Measurements from ENCODE around the gene CDH13. TPM values are rescaled to one million over a fixed set of nuclear protein-coding genes. Genes with fewer than 3 reads are reported as not detected.

Gene CDH13
- total RNA-seq, 3 donors from 2014 or later: 4.9 to 11.2 (median 9.8) TPM

- Histone ChIP-seq H3K4me1 (ENCODE audit: low read depth) (no peaks in the 10 kb centered on the region), H3K4me3 (no peak overlapping the region), H3K9me3 (no peaks in the 10 kb centered on the region), H3K36me3 (ENCODE audit: low read depth) (no peaks in the 10 kb centered on the region)
- no peak for TF ChIP-seq CTCF (IDR thresholded peaks at IDR 0.05)
- DNase-seq: no peak
- ATAC-seq: no peak
- intact Hi-C loops (cut with DNase I, micrococcal nuclease): no loop called here
These were observed 995.2 kb downstream of the CDH13 start for GRCh38 chr16:83622010-83622409.

- H3K9me3 ChIP-seq: no peaks in the 10 kb centered on the region
- ATAC-seq (no peak), DNase-seq (no peak)
- H3K4me3 ChIP-seq: no peak overlapping the region
- TF ChIP-seq CTCF (IDR thresholded peaks at IDR 0.05): no peak
- intact Hi-C loops (cut with DNase I, micrococcal nuclease): no loop called here
- H3K36me3 ChIP-seq (ENCODE audit: low read depth): no peaks in the 10 kb centered on the region
- no peaks in the 10 kb centered on the region for H3K4me1 ChIP-seq (ENCODE audit: low read depth)
These were observed 996.4 kb downstream of the CDH13 start for GRCh38 chr16:83623091-83623730.

GRCh38 chr16:83623892-83624291, 997.1 kb downstream of the CDH13 start:
- Histone ChIP-seq H3K4me1 (ENCODE audit: low read depth) (no peaks in the 10 kb centered on the region), H3K36me3 (ENCODE audit: low read depth) (no peaks in the 10 kb centered on the region), H3K4me3 (no peak overlapping the region), H3K9me3 (no peaks in the 10 kb centered on the region)
- DNase-seq (no peak), ATAC-seq (no peak)
- no peak for TF ChIP-seq CTCF (IDR thresholded peaks at IDR 0.05)
- intact Hi-C loops (cut with DNase I, micrococcal nuclease): no loop called here

GRCh38 chr16:83624429-83625120, 997.8 kb downstream of the CDH13 start:
- ATAC-seq (no peak), DNase-seq (no peak)
- intact Hi-C loops (cut with DNase I, micrococcal nuclease): no loop called here
- Histone ChIP-seq H3K36me3 (ENCODE audit: low read depth) (no peaks in the 10 kb centered on the region), H3K4me3 (no peak overlapping the region), H3K9me3 (no peaks in the 10 kb centered on the region), H3K4me1 (ENCODE audit: low read depth) (no peaks in the 10 kb centered on the region)
- TF ChIP-seq CTCF (IDR thresholded peaks at IDR 0.05): no peak

DNA sequence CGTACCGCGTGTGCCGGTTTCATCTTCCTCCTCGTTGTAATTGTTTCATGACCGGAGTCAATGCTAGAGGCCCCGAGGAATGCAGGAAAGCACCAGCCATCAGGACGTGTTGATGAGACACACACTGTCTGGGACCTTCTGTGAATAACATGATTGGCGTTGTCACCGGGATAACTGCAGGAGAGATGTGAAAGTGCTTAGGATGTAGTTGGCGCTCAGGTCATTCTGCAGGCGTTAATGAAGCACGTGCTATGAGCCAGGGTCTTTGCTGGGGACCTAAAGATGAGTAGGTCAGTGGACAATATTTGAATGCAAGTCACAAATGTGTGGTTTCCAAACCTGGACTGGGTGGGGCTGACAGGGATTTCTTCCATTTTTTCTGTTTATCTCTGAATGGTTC, 999.4 kb downstream of the CDH13 start:
- no peaks in the 10 kb centered on the region for H3K36me3 ChIP-seq (ENCODE audit: low read depth)
- intact Hi-C loops (cut with DNase I, micrococcal nuclease): no loop called here
- DNase-seq: no peak
- H3K4me3 ChIP-seq: no peak overlapping the region
- no peak for ATAC-seq
- TF ChIP-seq CTCF (IDR thresholded peaks at IDR 0.05): no peak
- no peaks in the 10 kb centered on the region for H3K4me1 ChIP-seq (ENCODE audit: low read depth)
- no peaks in the 10 kb centered on the region for H3K9me3 ChIP-seq

Measured in mucosa of descending colon (tissue), 3 donors.